Measurements from ENCODE around the gene NAP1L1.

Gene NAP1L1

DNA sequence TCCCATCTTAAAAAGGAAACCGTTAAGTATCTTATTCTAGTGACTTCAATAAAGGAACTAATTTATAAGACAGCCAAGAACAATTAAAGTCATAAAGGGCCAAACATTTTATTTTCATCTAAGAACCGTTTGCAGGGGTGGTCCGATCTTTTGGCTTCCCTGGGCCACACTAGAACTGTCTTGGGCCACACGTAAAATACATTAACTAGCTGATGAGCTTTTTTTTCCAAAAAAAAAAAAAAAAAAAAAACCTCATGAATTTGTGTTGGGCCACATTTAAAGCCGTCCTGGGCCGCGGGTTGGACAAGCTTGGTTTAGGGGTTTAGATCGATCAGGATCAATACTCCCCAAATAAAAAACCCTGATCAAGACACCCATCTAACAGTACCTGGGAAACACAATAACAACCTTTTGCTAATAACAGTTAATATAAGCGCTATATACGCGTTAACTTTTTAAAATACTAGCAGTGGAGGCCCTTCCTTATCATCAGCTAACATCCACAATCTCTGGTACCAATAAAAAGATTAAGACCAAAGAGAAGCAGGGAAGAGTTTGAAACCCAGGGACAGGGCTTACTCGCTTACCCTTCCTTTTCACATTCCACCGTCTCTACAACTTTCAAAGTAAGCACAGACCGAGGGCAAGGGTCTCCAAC, 1.1 kb downstream of the NAP1L1 start:
- DNase-seq (ENCODE audit: low read depth) = no peak

GRCh38 chr12:76081909-76082308, 2.6 kb downstream of the NAP1L1 start:
- no peak for DNase-seq (ENCODE audit: low read depth)

- no peak for DNase-seq (ENCODE audit: low read depth)
Measured at GRCh38 chr12:76080729-76081415, 3.6 kb downstream of the NAP1L1 start.

- no peak for DNase-seq (ENCODE audit: low read depth)
Measured at GRCh38 chr12:76080017-76080728, 4.3 kb downstream of the NAP1L1 start.

DNA sequence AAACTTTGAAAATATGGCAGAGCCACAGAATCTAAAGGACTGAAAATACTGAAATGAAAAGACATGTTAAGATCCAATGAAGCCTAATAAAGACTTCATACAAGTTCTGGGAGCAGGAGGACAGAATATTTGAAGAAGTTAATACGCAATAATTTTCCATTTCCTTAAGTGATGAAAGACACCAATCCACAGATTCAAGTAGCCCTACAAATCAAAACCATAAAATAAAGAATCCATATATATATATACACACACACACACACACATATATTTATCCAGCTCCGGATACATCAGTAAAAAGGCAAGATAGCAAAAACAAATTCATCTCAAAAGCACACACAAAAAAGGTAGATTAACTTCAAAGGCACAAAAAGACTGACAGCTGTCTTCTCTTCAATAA, 5.7 kb downstream of the NAP1L1 start:
- DNase-seq (ENCODE audit: low read depth) = no peak

DNA sequence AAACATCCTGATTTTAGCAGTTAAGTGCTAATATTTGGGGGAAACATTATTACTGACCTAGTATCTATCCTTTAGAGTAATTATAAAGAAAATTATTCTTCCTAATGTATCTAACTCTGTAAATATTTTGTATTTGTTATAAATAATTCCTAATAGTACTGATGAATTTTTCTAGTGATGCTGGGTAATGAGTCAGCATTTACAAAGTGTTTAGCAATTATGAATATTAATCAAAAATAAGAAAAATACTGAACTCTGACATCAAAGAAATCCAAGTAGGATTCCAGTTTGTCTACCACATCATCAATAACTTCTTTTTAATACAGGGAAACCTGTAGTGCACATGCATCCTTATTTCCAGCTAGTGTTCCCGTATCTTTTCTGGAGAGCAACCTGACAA, 9.0 kb downstream of the NAP1L1 start:
- DNase-seq (ENCODE audit: low read depth) = no peak

DNA sequence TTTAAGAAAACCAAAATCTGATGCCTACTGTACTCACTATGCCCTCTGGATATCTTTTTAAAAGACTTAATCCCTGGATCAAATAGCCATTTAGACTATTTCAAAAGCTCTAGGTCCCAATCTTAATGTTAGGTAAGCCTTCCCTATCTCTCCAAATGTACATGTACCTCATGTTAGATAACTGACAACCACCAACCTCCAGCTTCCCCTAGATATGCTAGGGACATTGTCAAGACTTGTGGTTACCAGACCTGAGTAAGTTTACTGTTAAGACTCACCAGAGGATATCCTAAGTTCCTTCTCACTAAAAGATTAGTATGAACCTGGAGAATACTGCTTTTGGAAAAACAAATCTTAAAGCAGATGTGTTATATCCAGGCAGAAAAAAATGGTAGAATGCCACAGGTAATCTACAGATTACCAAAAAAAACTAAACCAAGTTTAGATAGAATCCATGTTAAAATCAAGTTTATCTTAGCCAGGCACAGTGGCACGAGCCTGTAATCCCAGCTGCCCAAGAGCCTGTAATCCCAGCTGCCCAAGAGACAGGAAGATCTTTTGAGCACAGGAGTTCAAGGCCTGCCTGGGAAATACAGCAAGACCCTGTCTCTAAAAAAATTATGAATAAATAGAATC, 9.7 kb downstream of the NAP1L1 start:
- no peak for DNase-seq (ENCODE audit: low read depth)

- no peak for DNase-seq (ENCODE audit: low read depth)
Measured at GRCh38 chr12:76073561-76073960, 10.9 kb downstream of the NAP1L1 start.

GRCh38 chr12:76072568-76072967, 11.9 kb downstream of the NAP1L1 start:
- no peak for DNase-seq (ENCODE audit: low read depth)

GRCh38 chr12:76069339-76069738, 15.1 kb downstream of the NAP1L1 start:
- DNase-seq (ENCODE audit: low read depth) = no peak

DNA sequence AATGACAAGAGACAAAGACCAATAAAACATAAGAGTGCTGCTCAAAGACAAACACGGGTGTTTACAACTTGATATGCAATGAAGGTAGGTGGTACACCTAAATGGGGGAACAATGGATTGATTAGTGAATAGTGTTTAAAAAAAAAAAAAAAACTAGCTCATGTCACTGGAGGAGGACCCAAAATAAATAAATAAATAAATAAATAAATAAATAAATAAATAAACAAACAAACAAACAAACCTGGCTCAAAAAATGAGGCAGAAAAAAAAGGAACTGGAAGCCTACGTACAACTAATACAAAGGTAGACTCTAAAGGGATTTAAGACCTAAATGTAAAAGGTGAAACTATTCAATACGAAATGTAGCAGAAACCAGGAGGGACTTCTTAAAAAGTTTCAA, 18.6 kb downstream of the NAP1L1 start:
- no peak for DNase-seq (ENCODE audit: low read depth)

DNA sequence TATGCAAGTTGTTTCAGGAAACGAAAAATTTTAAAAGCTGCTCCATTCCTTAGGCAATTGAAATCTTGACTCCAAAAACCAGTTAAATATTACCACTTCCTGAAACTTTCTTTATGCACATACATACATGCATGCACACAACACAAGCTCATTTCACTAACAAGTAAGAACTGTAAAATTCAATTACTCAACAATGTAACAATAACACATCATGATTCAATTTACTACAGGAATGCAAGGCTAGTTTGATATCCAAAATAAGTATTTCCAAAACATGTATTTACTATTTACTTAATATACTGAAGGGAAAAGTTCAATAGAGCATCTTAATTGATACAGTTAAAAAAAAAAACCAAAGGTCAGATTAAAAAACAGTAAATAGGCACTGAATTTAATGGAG, 19.6 kb downstream of the NAP1L1 start:
- DNase-seq (ENCODE audit: low read depth) = no peak

DNA sequence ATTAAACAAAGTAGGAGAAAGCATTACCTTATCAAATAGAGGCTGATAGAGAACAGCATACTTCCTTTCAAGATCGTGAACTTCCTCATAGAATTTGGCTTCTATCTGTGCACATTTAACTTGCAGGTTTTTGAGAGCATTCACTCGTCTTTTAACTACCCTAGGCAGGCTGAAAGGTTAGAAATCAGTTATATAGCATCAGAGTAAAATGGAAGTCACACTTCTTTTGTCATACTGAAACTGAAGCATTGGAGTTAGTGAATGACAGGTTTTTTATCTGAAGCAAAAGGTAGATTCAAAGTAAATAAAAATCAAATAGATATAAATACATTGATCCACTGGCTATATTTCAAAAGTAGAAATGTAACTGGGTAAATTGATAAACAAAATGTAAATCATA, 24.4 kb downstream of the NAP1L1 start:
- no peak for DNase-seq (ENCODE audit: low read depth)

DNA sequence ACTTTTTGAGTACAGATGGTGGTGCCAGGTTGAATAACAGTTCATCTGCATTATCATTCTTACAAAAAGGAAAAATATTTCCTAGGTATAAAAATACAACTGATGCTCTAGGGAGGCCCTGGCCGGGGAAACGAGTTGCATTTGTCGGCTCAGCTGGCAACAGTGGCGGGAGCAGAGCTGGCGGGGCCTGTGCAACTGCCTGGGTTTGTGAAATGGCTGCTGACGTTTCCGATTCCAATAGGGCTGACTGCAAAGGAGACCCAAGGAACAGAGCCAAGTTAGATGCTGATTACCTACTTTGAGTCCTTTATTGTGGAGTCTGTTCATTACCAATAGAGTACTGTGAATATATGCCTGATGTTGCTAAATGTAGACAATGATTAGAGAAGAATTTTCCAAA, 27.2 kb downstream of the NAP1L1 start:
- DNase-seq (ENCODE audit: low read depth) = no peak

DNA sequence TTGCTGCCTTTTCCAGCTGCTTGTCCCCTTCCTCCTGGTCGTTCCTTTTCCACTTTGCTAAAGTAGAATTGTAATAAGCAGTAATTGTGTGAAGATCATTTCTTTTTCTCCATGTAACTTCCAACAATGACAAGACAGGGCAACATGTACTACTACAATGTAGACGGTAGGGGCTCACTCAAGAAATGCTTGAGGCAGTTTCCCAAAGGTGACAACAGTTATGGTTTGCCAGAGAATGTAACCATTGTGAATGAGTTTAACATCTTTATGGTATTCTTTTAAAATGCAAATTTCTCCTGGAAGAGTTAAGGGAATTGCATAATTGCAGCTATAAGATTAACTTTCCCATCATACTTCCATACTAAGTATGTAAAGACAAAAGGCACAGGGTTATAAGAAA, 29.1 kb downstream of the NAP1L1 start:
- DNase-seq (ENCODE audit: low read depth) = no peak

DNA sequence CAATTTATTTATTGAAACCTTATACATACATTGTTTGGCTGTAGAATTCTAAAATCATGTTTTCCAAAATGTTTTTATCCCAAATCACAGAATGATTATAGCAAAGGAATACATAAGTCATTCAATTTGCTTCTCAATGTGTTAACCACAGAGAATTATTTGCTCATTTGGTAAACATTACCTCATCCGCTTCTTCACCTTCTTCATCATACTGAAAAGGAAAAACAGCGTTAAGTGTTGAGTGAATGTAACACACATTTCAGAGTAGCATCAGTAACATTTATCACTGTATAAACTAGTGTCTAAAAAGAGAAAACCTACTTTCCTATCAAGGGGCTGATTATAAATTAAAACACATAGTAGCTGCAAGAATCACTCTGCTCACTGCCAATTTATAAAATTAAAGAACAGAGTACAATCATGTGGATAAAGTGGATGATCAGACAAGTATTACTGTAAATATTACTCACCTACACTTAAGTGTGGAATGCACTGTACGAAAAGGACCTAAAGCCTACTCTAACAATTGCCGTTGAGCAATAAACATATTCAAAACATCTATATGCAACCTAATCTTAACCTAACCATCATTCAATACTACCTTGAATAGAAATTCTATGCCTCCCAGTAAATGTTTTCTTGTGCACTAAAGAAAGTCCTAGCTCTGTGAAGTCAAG, 34.8 kb downstream of the NAP1L1 start:
- DNase-seq (ENCODE audit: low read depth) = no peak

DNA sequence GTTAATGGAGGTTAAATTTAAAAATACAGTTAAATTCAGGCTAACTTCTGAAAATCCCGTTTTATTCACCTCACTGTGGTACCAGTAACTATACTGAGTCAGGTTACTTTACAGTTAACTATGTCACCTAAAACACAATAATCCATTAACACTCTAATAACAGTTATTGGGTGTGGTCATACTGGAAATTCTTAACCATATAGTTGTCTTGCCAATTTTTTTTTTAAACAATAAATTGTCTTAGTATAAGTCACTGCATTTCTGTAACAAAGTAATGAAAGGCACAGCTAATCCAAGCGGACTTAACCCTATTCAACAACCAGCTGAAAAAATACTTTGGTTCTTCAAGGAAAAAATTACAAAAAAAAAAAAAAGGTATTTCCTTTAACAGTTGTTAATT, 36.7 kb downstream of the NAP1L1 start:
- no peak for DNase-seq (ENCODE audit: low read depth)

DNA sequence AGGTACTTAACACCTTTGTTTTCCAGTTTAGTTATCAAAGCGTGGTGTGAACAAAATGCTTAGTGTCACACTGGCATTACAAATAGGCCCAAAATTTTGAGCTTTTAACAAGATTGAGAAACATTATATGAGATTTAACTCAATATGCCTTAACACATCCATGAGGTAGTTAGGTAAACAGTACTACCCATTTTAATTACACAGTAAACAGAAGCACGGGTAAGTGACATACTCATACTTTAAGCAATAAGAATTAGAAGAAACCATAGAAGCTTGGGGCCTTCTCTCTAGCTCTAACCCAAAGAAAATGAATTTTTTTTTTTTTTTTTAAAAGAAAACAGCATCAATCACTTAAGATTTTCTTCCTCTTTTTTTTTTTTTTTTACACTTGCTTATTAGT, 37.4 kb downstream of the NAP1L1 start:
- no peak for DNase-seq (ENCODE audit: low read depth)

DNA sequence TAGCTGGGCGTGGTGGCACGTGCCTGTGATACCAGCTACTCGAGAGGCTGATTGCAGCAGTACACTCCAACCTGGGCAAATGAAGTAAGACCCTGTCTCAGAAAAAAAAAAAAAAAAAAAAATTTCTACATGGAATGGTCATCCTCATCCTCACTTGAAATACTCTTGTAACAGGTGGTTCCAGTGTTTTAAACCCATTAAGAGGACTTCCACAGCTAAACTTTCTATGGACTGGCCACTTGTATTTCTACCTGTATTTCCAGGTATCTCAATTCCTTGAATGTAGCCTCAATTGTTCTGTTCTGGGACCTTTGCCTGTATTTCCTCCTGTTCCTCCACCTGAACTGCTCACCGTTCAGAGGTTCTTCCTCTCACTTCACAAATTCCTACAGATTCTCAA, 41.1 kb downstream of the NAP1L1 start:
- no peak for DNase-seq (ENCODE audit: low read depth)

GRCh38 chr12:76042147-76042546, 42.3 kb downstream of the NAP1L1 start:
- no peak for DNase-seq (ENCODE audit: low read depth)

- no peak for DNase-seq (ENCODE audit: low read depth)
Measured at GRCh38 chr12:76041406-76041805, 43.1 kb downstream of the NAP1L1 start.

DNA sequence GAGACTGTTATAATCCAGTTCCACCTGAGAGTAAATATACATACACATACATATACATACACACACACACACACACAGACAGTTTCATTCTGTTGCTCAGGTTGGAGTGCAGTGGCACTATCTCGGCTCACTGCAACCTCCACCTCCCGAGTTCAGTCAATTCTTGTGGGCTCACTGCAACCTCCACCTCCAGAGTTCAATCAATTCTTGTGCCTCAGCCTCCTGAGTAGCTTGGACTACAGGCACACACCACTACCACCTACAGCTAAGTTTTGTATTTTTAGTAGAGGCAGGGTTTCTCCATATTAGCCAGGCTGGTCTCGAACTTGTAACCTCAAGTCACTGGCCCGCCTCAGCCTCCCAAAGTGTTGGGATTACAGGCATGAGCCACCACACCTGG, 44.0 kb downstream of the NAP1L1 start:
- DNase-seq (ENCODE audit: low read depth) = no peak
